ENCODE measurements around the gene ABTB2.

Gene ABTB2

GRCh38 chr11:34323601-34324000, 34.2 kb downstream of the ABTB2 start:
- Histone ChIP-seq H3K27ac (no peak overlapping the region), H4K20me1 (no peaks in the 10 kb centered on the region), H3K36me3 (no peaks in the 10 kb centered on the region), H3K4me1 (no peaks in the 10 kb centered on the region), H3K9me3 (no peaks in the 10 kb centered on the region), H3K27me3 (no peaks in the 10 kb centered on the region), H3K4me2 (no peak overlapping the region), H3K9ac (no peak overlapping the region), H3K4me3 (no peak overlapping the region)
- no peak for TF ChIP-seq Cebpa-rat (IDR thresholded peaks at IDR 0.05)

- H3K4me1 ChIP-seq: peaks cover 9% of the 10 kb centered on the region
- H4K20me1 ChIP-seq: no peaks in the 10 kb centered on the region
- H3K9ac ChIP-seq: no peak overlapping the region
- no peak overlapping the region for H3K4me2 ChIP-seq
- H3K27me3 ChIP-seq: no peaks in the 10 kb centered on the region
- no peaks in the 10 kb centered on the region for H3K36me3 ChIP-seq
- H3K4me3 ChIP-seq: no peak overlapping the region
- no peak for TF ChIP-seq Cebpa-rat (IDR thresholded peaks at IDR 0.05)
- H3K27ac ChIP-seq: no peak overlapping the region
- H3K9me3 ChIP-seq: no peaks in the 10 kb centered on the region
Observed at GRCh38 chr11:34318111-34319037, 39.4 kb downstream of the ABTB2 start.

GRCh38 chr11:34317666-34318065, 40.1 kb downstream of the ABTB2 start:
- Histone ChIP-seq H4K20me1 (no peaks in the 10 kb centered on the region), H3K4me3 (no peak overlapping the region), H3K4me1 (peaks cover 16% of the 10 kb centered on the region), H3K4me2 (no peak overlapping the region), H3K9ac (no peak overlapping the region), H3K36me3 (no peaks in the 10 kb centered on the region), H3K27ac (no peak overlapping the region), H3K9me3 (no peaks in the 10 kb centered on the region), H3K27me3 (no peaks in the 10 kb centered on the region)
- TF ChIP-seq Cebpa-rat (IDR thresholded peaks at IDR 0.05): no peak

- Histone ChIP-seq H3K27ac (no peak overlapping the region), H3K4me3 (no peak overlapping the region), H3K4me1 (peaks cover 18% of the 10 kb centered on the region), H3K4me2 (no peak overlapping the region), H4K20me1 (no peaks in the 10 kb centered on the region), H3K27me3 (no peaks in the 10 kb centered on the region), H3K9ac (no peak overlapping the region), H3K36me3 (no peaks in the 10 kb centered on the region), H3K9me3 (no peaks in the 10 kb centered on the region)
- no peak for TF ChIP-seq Cebpa-rat (IDR thresholded peaks at IDR 0.05)
Observed at GRCh38 chr11:34317036-34317360, 40.8 kb downstream of the ABTB2 start.

- TF ChIP-seq Cebpa-rat (IDR thresholded peaks at IDR 0.05): no peak
- Histone ChIP-seq H3K27ac (no peak overlapping the region), H3K36me3 (no peaks in the 10 kb centered on the region), H3K4me1 (peaks cover 18% of the 10 kb centered on the region), H3K9ac (no peak overlapping the region), H3K4me2 (0 out of 2 replicates have a peak overlapping the region, but pooled peaks have one; percentile 2), H3K9me3 (no peaks in the 10 kb centered on the region), H4K20me1 (no peaks in the 10 kb centered on the region), H3K4me3 (no peak overlapping the region), H3K27me3 (no peaks in the 10 kb centered on the region)
Observed at GRCh38 chr11:34316347-34317035, 41.3 kb downstream of the ABTB2 start.

- no peaks in the 10 kb centered on the region for H4K20me1 ChIP-seq
- H3K9ac ChIP-seq: no peak overlapping the region
- peaks cover 18% of the 10 kb centered on the region for H3K4me1 ChIP-seq
- no peak overlapping the region for H3K4me3 ChIP-seq
- TF ChIP-seq Cebpa-rat (IDR thresholded peaks at IDR 0.05): no peak
- no peak overlapping the region for H3K4me2 ChIP-seq
- no peaks in the 10 kb centered on the region for H3K27me3 ChIP-seq
- no peaks in the 10 kb centered on the region for H3K36me3 ChIP-seq
- no peaks in the 10 kb centered on the region for H3K9me3 ChIP-seq
- H3K27ac ChIP-seq: no peak overlapping the region
Observed at GRCh38 chr11:34315394-34315793, 42.4 kb downstream of the ABTB2 start.

- Histone ChIP-seq H3K4me1 (peaks cover 18% of the 10 kb centered on the region), H4K20me1 (no peaks in the 10 kb centered on the region), H3K4me3 (no peak overlapping the region), H3K27ac (no peak overlapping the region), H3K36me3 (no peaks in the 10 kb centered on the region), H3K9ac (no peak overlapping the region), H3K9me3 (no peaks in the 10 kb centered on the region), H3K27me3 (no peaks in the 10 kb centered on the region), H3K4me2 (no peak overlapping the region)
- no peak for TF ChIP-seq Cebpa-rat (IDR thresholded peaks at IDR 0.05)
Observed at GRCh38 chr11:34314936-34315335, 42.9 kb downstream of the ABTB2 start.

GRCh38 chr11:34314176-34314575, 43.6 kb downstream of the ABTB2 start:
- no peaks in the 10 kb centered on the region for H3K9me3 ChIP-seq
- H4K20me1 ChIP-seq: no peaks in the 10 kb centered on the region
- H3K27ac ChIP-seq: no peak overlapping the region
- no peaks in the 10 kb centered on the region for H3K27me3 ChIP-seq
- no peak overlapping the region for H3K4me3 ChIP-seq
- H3K4me2 ChIP-seq: no peak overlapping the region
- no peaks in the 10 kb centered on the region for H3K36me3 ChIP-seq
- no peak overlapping the region for H3K9ac ChIP-seq
- no peak for TF ChIP-seq Cebpa-rat (IDR thresholded peaks at IDR 0.05)
- peaks cover 18% of the 10 kb centered on the region for H3K4me1 ChIP-seq

- H3K9ac ChIP-seq: no peak overlapping the region
- H4K20me1 ChIP-seq: no peaks in the 10 kb centered on the region
- H3K36me3 ChIP-seq: no peaks in the 10 kb centered on the region
- no peaks in the 10 kb centered on the region for H3K27me3 ChIP-seq
- H3K9me3 ChIP-seq: no peaks in the 10 kb centered on the region
- H3K4me1 ChIP-seq: peaks cover 18% of the 10 kb centered on the region
- H3K4me2 ChIP-seq: peak overlapping the region; percentile 55
- no peak overlapping the region for H3K4me3 ChIP-seq
- no peak overlapping the region for H3K27ac ChIP-seq
- TF ChIP-seq Cebpa-rat (IDR thresholded peaks at IDR 0.05): no peak
Observed at GRCh38 chr11:34313099-34313517, 44.7 kb downstream of the ABTB2 start.

GRCh38 chr11:34311126-34311525, 46.7 kb downstream of the ABTB2 start:
- Histone ChIP-seq H3K27ac (no peak overlapping the region), H3K9me3 (no peaks in the 10 kb centered on the region), H3K36me3 (no peaks in the 10 kb centered on the region), H4K20me1 (no peaks in the 10 kb centered on the region), H3K4me2 (no peak overlapping the region), H3K4me3 (no peak overlapping the region), H3K4me1 (peaks cover 14% of the 10 kb centered on the region), H3K9ac (no peak overlapping the region), H3K27me3 (no peaks in the 10 kb centered on the region)
- TF ChIP-seq Cebpa-rat (IDR thresholded peaks at IDR 0.05): no peak

Measured in BLaER1 (cell line).